GM18502 (cell line): ENCODE measurements around the gene MBD3L5.
"Not testable (repeated sequence)": the region's sequence is repeated elsewhere in the genome, so short reads cannot be mapped to it uniquely, and the experiment has no call there.

Source experiments
- ATAC-seq: cut with Tn5 transposase; IDR thresholded peaks from one replicate; pipeline ENCODE4 v1.9.1; 2021; ENCODE audit warnings: mild to moderate bottlenecking; ENCODE audit not compliant: unreplicated experiment, poor library complexity

Gene MBD3L5

GRCh38 chr19:7030278-7030677 is at the start of gene MBD3L5:
Gene MBD3L5, plus strand, starts transcription at chr19:7030578. Its CDS starts 34 bp downstream, at chr19:7030612.
- not testable (repeated sequence) for ATAC-seq

DNA sequence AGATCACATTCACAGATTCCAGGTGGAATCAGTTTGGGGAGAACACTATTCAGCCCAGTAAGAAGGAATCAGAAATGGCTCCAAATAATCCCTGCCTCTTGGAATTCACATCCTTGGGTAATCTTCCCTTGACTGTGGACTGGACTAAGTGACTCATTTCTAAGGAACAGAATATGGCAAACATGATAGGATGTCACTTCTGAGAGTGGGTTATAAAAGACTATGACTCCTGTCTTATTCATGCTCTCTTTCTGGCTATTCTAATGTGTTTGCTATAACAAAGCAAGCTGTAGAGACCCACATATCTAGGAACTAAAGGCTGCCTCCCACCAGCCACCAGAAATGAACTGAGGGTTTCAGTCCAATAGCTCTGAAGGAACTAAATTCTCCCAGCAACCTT is 46.9 kb upstream of the MBD3L5 start:
- no peak for ATAC-seq

GRCh38 chr19:6987850-6988249 is 42.5 kb upstream of the MBD3L5 start:
- ATAC-seq = no peak

GRCh38 chr19:6988257-6988656 is 42.1 kb upstream of the MBD3L5 start:
- no peak for ATAC-seq

- ATAC-seq = no peak
These were observed 35.3 kb upstream of the MBD3L5 start for GRCh38 chr19:6995054-6995453.

DNA sequence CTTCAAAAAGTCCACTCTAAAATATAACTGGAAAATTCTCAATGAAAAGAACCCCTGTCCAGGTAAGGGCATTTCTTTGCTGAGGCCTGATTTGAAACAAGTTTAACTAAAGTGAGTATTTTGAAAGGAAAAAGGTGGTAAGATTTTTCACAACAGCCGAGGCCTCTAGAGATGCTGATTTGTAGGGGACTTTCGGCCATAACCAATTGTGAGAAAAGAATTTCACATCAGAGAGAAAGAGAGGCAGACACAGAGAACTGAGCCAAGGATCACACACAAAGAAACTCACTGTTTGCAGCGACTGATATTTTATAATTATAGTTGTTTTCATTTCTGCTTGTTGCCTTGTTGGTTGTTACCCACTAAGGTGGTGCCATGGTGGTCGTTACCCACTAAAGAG is 33.6 kb upstream of the MBD3L5 start:
- no peak for ATAC-seq

DNA sequence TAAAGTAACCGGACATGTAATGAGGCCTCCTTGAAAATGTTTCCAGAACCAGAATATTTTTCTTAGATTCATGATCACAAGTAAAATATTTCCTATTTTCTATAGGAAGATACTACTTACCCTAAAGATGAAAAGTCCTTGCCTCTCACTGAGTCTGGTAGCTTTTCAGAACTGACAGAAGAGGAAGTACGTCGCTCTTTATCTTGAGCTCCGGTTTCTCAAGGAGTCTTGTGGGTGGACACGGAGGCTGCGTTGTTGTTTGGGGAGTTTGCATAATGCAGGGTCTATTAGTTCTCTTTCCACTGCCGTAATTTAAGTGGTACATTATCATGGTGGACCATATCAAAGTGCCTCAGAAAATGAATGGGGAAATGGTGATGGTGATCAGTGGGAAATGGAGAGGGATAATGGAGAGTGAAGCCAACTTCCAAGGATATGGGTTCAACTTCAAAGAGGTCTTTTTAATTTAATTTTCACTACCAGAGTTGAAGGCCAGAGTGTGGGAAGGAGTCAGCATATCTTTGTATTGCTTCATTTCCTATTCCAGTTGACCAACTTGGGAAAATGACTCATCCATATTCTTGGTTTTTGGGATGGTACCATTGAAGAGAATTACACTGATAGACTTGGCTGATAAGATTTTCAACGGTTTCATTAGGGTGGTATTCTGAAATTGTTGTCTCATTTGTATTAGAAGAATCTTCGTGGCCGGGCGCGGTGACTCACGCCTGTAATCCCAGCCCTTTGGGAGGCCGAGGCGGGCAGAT is 32.5 kb upstream of the MBD3L5 start:
- no peak for ATAC-seq

DNA sequence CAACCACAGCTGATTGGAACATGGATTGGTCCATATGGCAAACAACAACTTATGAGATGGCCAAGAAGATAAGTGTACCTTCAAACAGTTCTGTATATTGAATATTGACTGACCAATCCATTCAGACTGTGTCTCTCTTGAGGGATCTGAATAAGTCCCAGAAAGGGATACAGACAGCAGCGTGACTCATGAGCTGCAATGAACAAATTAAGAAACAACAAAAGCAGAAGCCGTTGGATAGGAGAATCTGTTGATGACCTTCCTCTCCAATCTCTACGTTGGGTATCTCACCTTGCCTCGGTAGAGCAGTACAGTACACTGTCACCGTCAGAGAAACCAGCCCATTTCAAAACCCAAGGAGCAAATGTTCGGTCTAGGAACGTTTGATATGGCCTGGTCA is 30.4 kb upstream of the MBD3L5 start:
- ATAC-seq = no peak

- ATAC-seq = no peak
These were observed 30.0 kb upstream of the MBD3L5 start for GRCh38 chr19:7000333-7000732.

DNA sequence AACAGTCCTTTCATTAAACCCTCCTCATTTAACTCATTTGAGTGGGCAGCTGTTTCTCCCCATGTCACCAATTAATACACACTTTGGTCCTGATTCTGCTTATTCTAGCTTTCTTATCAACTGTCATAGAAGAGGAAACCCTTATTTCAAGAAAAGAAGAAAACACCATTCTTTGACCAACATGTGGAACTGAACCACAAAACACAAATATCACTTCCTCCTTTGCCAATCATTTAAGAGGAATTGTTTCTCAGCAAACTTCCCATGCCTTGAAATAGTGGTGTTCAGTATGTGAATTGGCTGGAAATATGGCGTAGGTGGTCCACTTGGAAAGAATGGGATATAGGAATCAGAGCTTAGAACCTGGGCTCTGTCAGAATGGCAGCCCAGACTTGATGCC is 29.6 kb upstream of the MBD3L5 start:
- ATAC-seq = no peak

DNA sequence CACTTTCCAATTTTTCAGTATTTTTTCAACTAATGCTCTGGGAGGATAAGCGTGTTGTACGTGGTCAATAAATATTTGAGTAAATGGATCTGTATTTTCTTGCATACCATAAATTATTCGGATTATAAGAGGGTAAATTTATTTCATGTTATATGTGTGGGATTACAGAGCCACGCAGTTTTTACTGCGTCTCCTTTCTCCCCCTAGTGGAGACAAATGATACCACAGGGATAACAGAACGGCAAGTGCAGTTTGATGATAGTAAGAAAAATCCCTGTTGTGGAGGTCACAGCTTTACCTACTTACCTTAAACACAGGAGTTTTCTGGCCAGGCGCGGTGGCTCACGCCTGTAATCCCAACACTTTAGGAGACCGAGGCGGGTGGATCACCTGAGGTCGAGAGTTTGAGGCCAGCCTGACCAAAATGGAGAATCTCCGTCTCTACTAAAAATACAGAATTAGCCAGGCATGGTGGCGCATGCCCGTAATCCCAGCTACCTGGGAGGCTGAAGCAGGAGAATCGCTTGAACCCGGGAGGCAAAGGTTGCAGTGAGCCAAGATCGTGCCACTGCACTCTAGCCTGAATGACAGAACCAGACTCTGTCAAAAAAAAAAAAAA is 26.0 kb upstream of the MBD3L5 start:
- ATAC-seq = no peak

DNA sequence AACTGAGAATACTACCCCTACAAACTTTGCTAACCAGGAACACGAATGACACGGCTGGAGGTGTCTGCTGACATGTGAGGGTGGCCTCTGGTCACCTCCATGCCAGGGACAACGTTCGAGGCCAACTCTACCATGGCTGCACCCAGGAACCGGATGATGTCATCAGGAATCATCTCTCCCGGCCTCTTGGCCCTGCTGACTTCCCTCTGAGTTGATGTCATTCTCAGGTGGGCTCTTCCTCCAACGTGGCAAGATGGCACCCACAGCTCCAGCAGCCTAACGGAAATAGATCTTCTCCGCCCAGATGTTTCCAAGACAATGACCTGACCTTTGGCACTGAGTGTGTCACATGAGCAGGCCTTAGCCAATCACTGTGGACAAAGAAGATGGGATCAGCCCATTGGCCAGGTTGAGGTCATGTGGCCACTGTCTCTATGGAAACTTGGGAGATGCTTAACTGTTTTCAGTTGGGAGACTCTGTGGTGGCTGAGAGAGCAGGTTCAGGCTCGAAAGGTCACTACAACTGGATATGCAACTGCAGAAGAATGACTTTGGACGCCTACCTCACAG is 24.2 kb upstream of the MBD3L5 start:
- ATAC-seq = no peak

- no peak for ATAC-seq
These were observed 22.5 kb upstream of the MBD3L5 start for GRCh38 chr19:7007859-7008258.

GRCh38 chr19:7010722-7011593 is 19.4 kb upstream of the MBD3L5 start:
- ATAC-seq = no peak

GRCh38 chr19:7013678-7014077 is 16.7 kb upstream of the MBD3L5 start:
- ATAC-seq = no peak

- no peak for ATAC-seq
These were observed 11.6 kb upstream of the MBD3L5 start for GRCh38 chr19:7018828-7019227.

GRCh38 chr19:7021331-7021730 is 9.0 kb upstream of the MBD3L5 start, which contains the start of gene MBD3L2B:
Gene MBD3L2B, minus strand, starts transcription at chr19:7021431. Its CDS starts 34 bp downstream, at chr19:7021397.
- not testable (repeated sequence) for ATAC-seq

DNA sequence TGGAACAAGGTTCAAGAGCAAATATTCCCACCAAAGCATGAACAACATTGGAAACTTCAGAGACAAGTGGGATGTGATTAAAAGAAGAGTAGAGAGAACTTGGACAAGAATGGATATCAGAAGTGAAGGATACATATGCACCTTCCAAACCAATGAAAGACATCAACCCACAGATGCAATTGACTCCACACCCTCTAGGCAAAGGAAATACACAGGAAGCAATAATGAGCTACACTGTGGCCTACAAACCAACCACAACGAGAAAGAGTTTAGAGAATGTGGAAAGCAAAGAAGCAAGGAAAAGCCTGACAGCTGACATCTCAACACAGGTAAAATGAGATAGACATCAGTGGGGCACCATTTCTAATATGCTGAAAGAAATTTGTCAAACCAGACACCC is 1.6 kb upstream of the MBD3L5 start:
- ATAC-seq = not testable (repeated sequence)

GRCh38 chr19:7040079-7040478 is 9.7 kb downstream of the MBD3L5 start, which contains the start of gene MBD3L4:
Gene MBD3L4, minus strand, starts transcription at chr19:7040179. Its CDS starts 35 bp downstream, at chr19:7040144.
- ATAC-seq = not testable (repeated sequence)

GRCh38 chr19:7041563-7041962 is 11.2 kb downstream of the MBD3L5 start:
- ATAC-seq = not testable (repeated sequence)
